Measurements from ENCODE around the gene ATG5. TPM values are rescaled to one million over a fixed set of nuclear protein-coding genes. Genes with fewer than 3 reads are reported as not detected.

ATG5 gene
- total and polyA plus RNA-seq, 9 of the 15 experiments (the other 6 are each of a cell fraction or from before 2014, with no cell fraction given), result 29.0 to 80.0 (median 53.2) TPM

GRCh38 chr6:106273087-106273486, 52.5 kb downstream of the ATG5 start:
- no peak for DNase-seq (ENCODE audit: extremely low read depth in 1 of 4, low spot score in 3 of 4)
- H3K9me1 ChIP-seq (ENCODE audit: control insufficient read depth, insufficient read depth, low read length), result no peaks in the 10 kb centered on the region
- WGBS (ENCODE audit: insufficient coverage, low coverage, missing lambda C conversion rate), result 100% methylated on average over 1 of the region's 1 CpG
- H3K4me1 ChIP-seq (replicated peaks in 1 of 2; ENCODE audit: control insufficient read depth in 2 of 2, insufficient read depth in 2 of 2, low read length in 2 of 2), result no peaks in the 10 kb centered on the region; a peak in 1 of 5 replicates
- no peak overlapping the region for H3K4me3 ChIP-seq
- no peak overlapping the region for H3K4me2 ChIP-seq (ENCODE audit: insufficient read depth, low read length)
- H3K27ac ChIP-seq (ENCODE audit: extremely low read depth, low read depth, low read length), result no peak overlapping the region
- no peak overlapping the region for H3K9ac ChIP-seq (ENCODE audit: insufficient read depth in 1 of 2, low read depth in 2 of 2, low read length in 2 of 2)
- FAIRE-seq, result peak; percentile 26
- peak in 1 of 3 experiments; percentile 12; a peak in 1 of 6 replicates for TF ChIP-seq CTCF (IDR thresholded peaks at IDR 0.05 in 2 of 3, conservative IDR thresholded peaks at IDR 0.05 in 1 of 3; ENCODE audit: insufficient read depth in 2 of 3, low read depth in 1 of 3, low read length in 3 of 3)
- no peak for TF ChIP-seq ZNF3 (CRISPR knock-in tag; IDR thresholded peaks at IDR 0.05)
- intact Hi-C loops (cut with micrococcal nuclease), result no loop called here
- in situ Hi-C loops (cut with MboI), result no loop called here
- ATAC-seq, result no peak
- H2AFZ ChIP-seq (ENCODE audit: low read depth, low read length), result no peak overlapping the region
- H3K36me3 ChIP-seq (ENCODE audit: control insufficient read depth, insufficient read depth, low read length), result peaks cover 14% of the 10 kb centered on the region
- POLR2A ChIA-PET, result interaction anchor here (0.8 to 1.2 kb wide), 4 partner anchors 9 to 14 kb away, joined by 3 to 8 read pairs (median 4); no protein-coding TSS in a partner anchor
- no peaks in the 10 kb centered on the region for H3K9me3 ChIP-seq (replicated peaks; ENCODE audit: control insufficient read depth, insufficient read depth, low read depth, low read length)
- no peaks in the 10 kb centered on the region for H4K20me1 ChIP-seq (replicated peaks; ENCODE audit: control insufficient read depth, insufficient read depth, low read length)
- no TSS peak for BruUV-seq (replicated peaks)
- no peaks in the 10 kb centered on the region for H3K27me3 ChIP-seq (ENCODE audit: control insufficient read depth in 2 of 2, insufficient read depth in 2 of 2, low read length in 2 of 2)
- CTCF ChIA-PET (ENCODE audit: low intra/inter-chr PET ratio), result no interaction called here
- H3K79me2 ChIP-seq (ENCODE audit: control insufficient read depth, insufficient read depth, low read length), result peaks cover 57% of the 10 kb centered on the region

GRCh38 chr6:106272287-106272686, 53.3 kb downstream of the ATG5 start:
- H3K79me2 ChIP-seq (ENCODE audit: control insufficient read depth, insufficient read depth, low read length), result peaks cover 63% of the 10 kb centered on the region
- 58% methylated on average over 4 of the region's 4 CpGs for WGBS (ENCODE audit: insufficient coverage, low coverage, missing lambda C conversion rate)
- no peak for DNase-seq (ENCODE audit: extremely low read depth in 1 of 4, low spot score in 3 of 4)
- no TSS peak for BruUV-seq (replicated peaks)
- in situ Hi-C loops (cut with MboI) (no loop called here), intact Hi-C loops (cut with micrococcal nuclease) (no loop called here)
- H3K36me3 ChIP-seq (ENCODE audit: control insufficient read depth, insufficient read depth, low read length), result peaks cover 14% of the 10 kb centered on the region
- TF ChIP-seq ZKSCAN1 (IDR thresholded peaks at IDR 0.05; ENCODE audit: low read depth, low read length) (peak; percentile 76; the same call in 1 of the 2 replicates), ARHGAP35 (IDR thresholded peaks at IDR 0.05; ENCODE audit: partially characterized antibody) (no peak)
- POLR2A ChIA-PET, result no interaction called here
- H3K9me3 ChIP-seq (replicated peaks; ENCODE audit: control insufficient read depth, insufficient read depth, low read depth, low read length), result no peaks in the 10 kb centered on the region
- no peaks in the 10 kb centered on the region for H4K20me1 ChIP-seq (replicated peaks; ENCODE audit: control insufficient read depth, insufficient read depth, low read length)
- H3K9me1 ChIP-seq (ENCODE audit: control insufficient read depth, insufficient read depth, low read length), result no peaks in the 10 kb centered on the region
- FAIRE-seq, result peak; percentile 6
- H3K27me3 ChIP-seq (ENCODE audit: control insufficient read depth in 2 of 2, insufficient read depth in 2 of 2, low read length in 2 of 2), result no peaks in the 10 kb centered on the region
- CTCF ChIA-PET (ENCODE audit: low intra/inter-chr PET ratio), result no interaction called here
- ATAC-seq, result no peak; the same call in 2 of the 3 replicates
- no peak overlapping the region for H3K9ac ChIP-seq (ENCODE audit: insufficient read depth in 1 of 2, low read depth in 2 of 2, low read length in 2 of 2)
- no peak overlapping the region for H2AFZ ChIP-seq (ENCODE audit: low read depth, low read length)
- no peaks in the 10 kb centered on the region; a peak in 1 of 5 replicates for H3K4me1 ChIP-seq (replicated peaks in 1 of 2; ENCODE audit: control insufficient read depth in 2 of 2, insufficient read depth in 2 of 2, low read length in 2 of 2)
- H3K27ac ChIP-seq (ENCODE audit: extremely low read depth, low read depth, low read length), result 0 out of 3 replicates have a peak overlapping the region, but pooled peaks have one; percentile 6
- no peak overlapping the region for H3K4me3 ChIP-seq
- no peak overlapping the region for H3K4me2 ChIP-seq (ENCODE audit: insufficient read depth, low read length)

Data from K562 (cell line).